PC-9 (cell line): ENCODE measurements around the gene CABP7. TPM values are rescaled to one million over a fixed set of nuclear protein-coding genes. Genes with fewer than 3 reads are reported as not detected.

ENCODE experiments used
- BruUV-seq: library from RNA; stranded (reverse); fragments of 400-500 nt; replicated peaks from 2 replicates; lab custom pipeline; 2021; lab: Mats Ljungman, UMichigan
- CTCF ChIA-PET: fragments of 300-600 bp; sonication (Branson Sonifier 250); formaldehyde crosslinking; loops from one replicate; lab custom pipeline; 2022; ENCODE audit warnings: antibody characterized with exemption; lab: Charles Lee
- POLR2A ChIA-PET: fragments of 300-600 bp; sonication (Branson Sonifier 250); formaldehyde crosslinking; loops from one replicate; lab custom pipeline; 2022; ENCODE audit warnings: antibody characterized with exemption; ENCODE audit not compliant: unreplicated experiment; lab: Charles Lee
- DNase-seq, 2 experiments: peaks; one replicate each; pipeline versions ENCODE4 v3.0.0 to v3.0.0-alpha.2; 2015 to 2022; ENCODE audit warnings: mixed read lengths in 1 of 2
- H2AFZ ChIP-seq: fragments of 200-600 bp; sonication (generic); 2 replicates; pipeline ENCODE4 v1.8.1; 2017; ENCODE audit warnings: antibody characterized with exemption
- H3F3A ChIP-seq: fragments of 200-600 bp; sonication (generic); 2 replicates; pipeline ENCODE4 v1.8.1; 2017; ENCODE audit warnings: antibody characterized with exemption, mild to moderate bottlenecking, low read depth; ENCODE audit not compliant: insufficient read depth
- H3K27ac ChIP-seq: fragments of 200-600 bp; sonication (generic); 2 replicates; pipeline ENCODE4 v1.6.1; 2016; ENCODE audit warnings: mixed run types
- H3K27me3 ChIP-seq: fragments of 200-600 bp; sonication (generic); 2 replicates; pipeline ENCODE4 v1.6.1; 2016; ENCODE audit warnings: low read depth, mixed run types; ENCODE audit not compliant: insufficient read depth
- H3K36me3 ChIP-seq: fragments of 200-600 bp; sonication (generic); 2 replicates; pipeline ENCODE4 v1.6.1; 2016; ENCODE audit warnings: low read depth, mixed run types
- H3K4me1 ChIP-seq: fragments of 200-600 bp; sonication (generic); replicated peaks from 2 replicates; pipeline ENCODE4 v1.6.1; 2016; ENCODE audit warnings: mixed run types; ENCODE audit not compliant: insufficient read depth
- H3K4me2 ChIP-seq: fragments of 200-600 bp; sonication (generic); 2 replicates; pipeline ENCODE4 v1.6.1; 2017; ENCODE audit warnings: mixed run types
- H3K4me3 ChIP-seq: fragments of 200-600 bp; sonication (generic); 2 replicates; pipeline ENCODE4 v1.6.1; 2016; ENCODE audit warnings: mixed run types
- H3K79me2 ChIP-seq: fragments of 200-600 bp; sonication (generic); 2 replicates; pipeline ENCODE4 v1.6.1; 2017; ENCODE audit warnings: low read depth, mixed run types
- H3K9me2 ChIP-seq: fragments of 200-600 bp; sonication (generic); 2 replicates; pipeline ENCODE4 v1.8.1; 2017; ENCODE audit warnings: mild to moderate bottlenecking; ENCODE audit not compliant: insufficient read depth
- H3K9me3 ChIP-seq: fragments of 200-600 bp; sonication (generic); 2 replicates; pipeline ENCODE4 v1.8.1; 2016; ENCODE audit warnings: low read depth; ENCODE audit not compliant: insufficient read depth
- H4K20me1 ChIP-seq: fragments of 200-600 bp; sonication (generic); 2 replicates; pipeline ENCODE4 v1.8.1; 2017; ENCODE audit not compliant: insufficient read depth
- EZH2 ChIP-seq: fragments of 200-600 bp; sonication (generic); IDR thresholded peaks from 2 replicates; pipeline ENCODE4 v1.8.0; 2017; ENCODE audit warnings: antibody characterized with exemption, low read depth
- intact Hi-C: fragments of 100-400 bp; cut with micrococcal nuclease; formaldehyde crosslinking; loops from one replicate; pipeline ENCODE4 v1.10.0; 2022; ENCODE audit not compliant: unreplicated experiment
- total RNA-seq: library from RNA; stranded (reverse); gene quantifications from 2 replicates; pipeline ENCODE4 v1.2.3, GENCODE V29; 2021
- TF ChIP-seq, protein P1 (sequence below): fragments of 200-600 bp; sonication (generic); conservative IDR thresholded peaks from 2 replicates; pipeline ENCODE4 v1.6.1; 2017; ENCODE audit warnings: mixed run types, antibody characterized with exemption, mild to moderate bottlenecking, moderate library complexity

The CABP7 gene
- total RNA-seq, 1 experiment from 2014 or later: 0.11 TPM

DNA sequence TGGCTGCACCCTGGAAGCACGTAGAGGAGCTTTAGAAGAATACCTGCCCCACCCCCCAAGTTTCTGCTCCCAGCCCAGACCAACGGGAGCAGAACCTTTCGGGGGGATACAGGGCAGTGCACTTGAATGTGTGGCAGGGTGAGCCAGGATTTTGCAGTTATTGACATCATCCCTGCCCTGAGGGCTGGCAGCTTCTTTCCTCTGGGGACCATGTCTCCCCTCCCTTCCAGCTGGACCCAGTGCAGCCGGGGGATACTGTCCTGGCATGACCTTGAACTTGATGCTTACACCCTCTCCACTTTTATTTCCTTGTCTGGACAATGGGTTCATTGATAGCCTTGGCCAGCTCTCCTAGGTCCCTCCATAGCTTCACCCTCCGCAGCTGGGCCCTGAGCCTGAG, 4.1 kb upstream of the CABP7 start:
- Histone ChIP-seq H2AFZ (no peak overlapping the region), H3K79me2 (no peaks in the 10 kb centered on the region), H3F3A (no peaks in the 10 kb centered on the region), H3K4me1 (0 out of 2 replicates have a peak, but pooled peaks cover 9% of the 10 kb centered on the region), H3K4me2 (no peak overlapping the region), H3K9me2 (no peaks in the 10 kb centered on the region), H3K27ac (no peak overlapping the region), H3K27me3 (peaks cover 15% of the 10 kb centered on the region), H3K4me3 (no peak overlapping the region), H3K9me3 (no peaks in the 10 kb centered on the region), H3K36me3 (no peaks in the 10 kb centered on the region), H4K20me1 (0 out of 2 replicates have a peak, but pooled peaks cover 4% of the 10 kb centered on the region)
- TF ChIP-seq EZH2: no peak
- TF ChIP-seq, protein P1, sequence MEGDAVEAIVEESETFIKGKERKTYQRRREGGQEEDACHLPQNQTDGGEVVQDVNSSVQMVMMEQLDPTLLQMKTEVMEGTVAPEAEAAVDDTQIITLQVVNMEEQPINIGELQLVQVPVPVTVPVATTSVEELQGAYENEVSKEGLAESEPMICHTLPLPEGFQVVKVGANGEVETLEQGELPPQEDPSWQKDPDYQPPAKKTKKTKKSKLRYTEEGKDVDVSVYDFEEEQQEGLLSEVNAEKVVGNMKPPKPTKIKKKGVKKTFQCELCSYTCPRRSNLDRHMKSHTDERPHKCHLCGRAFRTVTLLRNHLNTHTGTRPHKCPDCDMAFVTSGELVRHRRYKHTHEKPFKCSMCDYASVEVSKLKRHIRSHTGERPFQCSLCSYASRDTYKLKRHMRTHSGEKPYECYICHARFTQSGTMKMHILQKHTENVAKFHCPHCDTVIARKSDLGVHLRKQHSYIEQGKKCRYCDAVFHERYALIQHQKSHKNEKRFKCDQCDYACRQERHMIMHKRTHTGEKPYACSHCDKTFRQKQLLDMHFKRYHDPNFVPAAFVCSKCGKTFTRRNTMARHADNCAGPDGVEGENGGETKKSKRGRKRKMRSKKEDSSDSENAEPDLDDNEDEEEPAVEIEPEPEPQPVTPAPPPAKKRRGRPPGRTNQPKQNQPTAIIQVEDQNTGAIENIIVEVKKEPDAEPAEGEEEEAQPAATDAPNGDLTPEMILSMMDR: no peak
- ChIA-PET POLR2A (interaction anchor here (0.6 kb wide), 1 partner anchor 965 kb away, joined by 12 read pairs; no protein-coding TSS in a partner anchor), CTCF (no interaction called here)
- BruUV-seq: no TSS peak
- DNase-seq: no peak
- intact Hi-C loops: no loop called here

DNA sequence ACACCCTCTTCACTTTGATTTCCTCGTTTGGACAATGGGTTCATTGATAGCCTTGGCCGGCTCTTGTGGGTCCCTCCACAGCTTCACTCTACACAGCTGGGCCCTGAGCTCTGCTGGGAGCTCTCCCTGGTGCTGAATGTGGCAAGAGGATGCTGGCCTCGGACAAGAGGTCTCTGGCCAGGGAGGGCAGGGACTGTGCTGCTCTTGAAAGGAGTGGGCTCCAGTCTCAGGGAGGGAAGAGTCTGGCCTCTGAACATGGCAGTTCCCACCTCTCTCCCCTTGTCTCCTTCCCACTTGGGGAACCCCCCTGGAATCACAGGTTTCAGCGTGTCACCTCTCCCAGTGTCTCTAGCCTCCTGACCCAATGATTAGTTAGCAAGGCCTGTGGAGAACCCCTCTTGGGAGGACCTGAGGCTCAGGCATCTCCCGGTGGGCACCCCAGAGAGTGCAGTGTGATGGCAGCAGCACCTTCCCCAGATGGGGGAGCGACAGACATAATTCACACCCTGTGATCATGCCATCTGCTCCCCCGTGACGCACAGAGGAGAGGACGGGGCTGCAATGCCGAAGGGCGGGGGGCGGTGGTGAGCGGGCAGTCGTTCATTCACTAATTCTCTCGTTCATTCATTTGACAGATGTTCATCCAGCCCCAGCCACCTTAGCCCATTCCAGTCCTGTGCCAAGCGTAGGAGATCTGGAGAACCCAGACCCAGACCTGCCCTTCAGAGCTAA, 2.8 kb upstream of the CABP7 start:
- Histone ChIP-seq H3K36me3 (no peaks in the 10 kb centered on the region), H3K4me2 (no peak overlapping the region), H2AFZ (no peak overlapping the region), H3K9me3 (no peaks in the 10 kb centered on the region), H3F3A (no peaks in the 10 kb centered on the region), H4K20me1 (0 out of 2 replicates have a peak, but pooled peaks cover 4% of the 10 kb centered on the region), H3K4me1 (no peaks in the 10 kb centered on the region), H3K79me2 (no peaks in the 10 kb centered on the region), H3K4me3 (no peak overlapping the region), H3K27ac (no peak overlapping the region), H3K9me2 (no peaks in the 10 kb centered on the region), H3K27me3 (peaks cover 20% of the 10 kb centered on the region)
- TF ChIP-seq EZH2: no peak
- TF ChIP-seq, protein P1: no peak
- BruUV-seq: no TSS peak
- CTCF ChIA-PET: interaction anchor here (0.6 kb wide), 1 partner anchor 385 kb away, joined by 3 read pairs; no protein-coding TSS in a partner anchor
- peak; percentile 54 to 55 for DNase-seq
- intact Hi-C loops: no loop called here
- POLR2A ChIA-PET: interaction anchor here (0.6 kb wide), 1 partner anchor 474 kb away, joined by 3 read pairs; no protein-coding TSS in a partner anchor

DNA sequence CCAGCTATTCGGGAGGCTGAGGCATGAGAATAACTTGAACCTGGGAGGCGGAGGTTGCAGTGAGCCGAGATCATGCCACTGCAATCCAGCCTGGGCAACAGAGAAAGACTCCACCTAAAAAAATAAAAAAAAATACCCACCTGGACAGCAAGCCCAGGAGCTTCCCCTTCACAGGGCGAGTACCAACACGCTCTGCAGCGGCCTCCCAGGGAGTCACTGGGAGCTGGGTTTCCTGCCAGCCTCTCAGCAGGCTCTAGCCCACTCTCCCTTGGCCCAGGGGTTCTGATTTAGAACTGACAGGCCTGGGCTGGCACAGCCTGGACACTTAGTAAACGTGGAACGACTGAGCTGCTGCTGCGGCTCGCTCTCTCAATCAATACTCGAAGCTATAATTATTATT, 2.0 kb upstream of the CABP7 start:
- no TSS peak for BruUV-seq
- no peak overlapping the region for H3K4me2 ChIP-seq
- no peaks in the 10 kb centered on the region for H3K9me3 ChIP-seq
- H3K9me2 ChIP-seq: no peaks in the 10 kb centered on the region
- H4K20me1 ChIP-seq: 0 out of 2 replicates have a peak, but pooled peaks cover 4% of the 10 kb centered on the region
- H2AFZ ChIP-seq: no peak overlapping the region
- no peak overlapping the region for H3K27ac ChIP-seq
- no peaks in the 10 kb centered on the region for H3F3A ChIP-seq
- intact Hi-C loops: no loop called here
- TF ChIP-seq, protein P1: no peak
- no peak for TF ChIP-seq EZH2
- no peaks in the 10 kb centered on the region for H3K36me3 ChIP-seq
- CTCF ChIA-PET: no interaction called here
- DNase-seq: no peak
- POLR2A ChIA-PET: no interaction called here
- no peaks in the 10 kb centered on the region for H3K4me1 ChIP-seq
- peaks cover 20% of the 10 kb centered on the region for H3K27me3 ChIP-seq
- no peak overlapping the region for H3K4me3 ChIP-seq
- H3K79me2 ChIP-seq: no peaks in the 10 kb centered on the region
